A549 treated with AZD2906 at 1 μM for 4 hours (cell line): ENCODE data around the gene ALAS2. TPM values are rescaled to one million over a fixed set of nuclear protein-coding genes. Genes with fewer than 3 reads are reported as not detected.

Experiments
- total RNA-seq: library from RNA; stranded (reverse); fragments of 200-300 nt; extraction: Qiagen RNA extraction; gene quantifications from 5 replicates; pipeline ENCODE4 v1.2.3, GENCODE V29; 2022

ALAS2 gene, protein sequence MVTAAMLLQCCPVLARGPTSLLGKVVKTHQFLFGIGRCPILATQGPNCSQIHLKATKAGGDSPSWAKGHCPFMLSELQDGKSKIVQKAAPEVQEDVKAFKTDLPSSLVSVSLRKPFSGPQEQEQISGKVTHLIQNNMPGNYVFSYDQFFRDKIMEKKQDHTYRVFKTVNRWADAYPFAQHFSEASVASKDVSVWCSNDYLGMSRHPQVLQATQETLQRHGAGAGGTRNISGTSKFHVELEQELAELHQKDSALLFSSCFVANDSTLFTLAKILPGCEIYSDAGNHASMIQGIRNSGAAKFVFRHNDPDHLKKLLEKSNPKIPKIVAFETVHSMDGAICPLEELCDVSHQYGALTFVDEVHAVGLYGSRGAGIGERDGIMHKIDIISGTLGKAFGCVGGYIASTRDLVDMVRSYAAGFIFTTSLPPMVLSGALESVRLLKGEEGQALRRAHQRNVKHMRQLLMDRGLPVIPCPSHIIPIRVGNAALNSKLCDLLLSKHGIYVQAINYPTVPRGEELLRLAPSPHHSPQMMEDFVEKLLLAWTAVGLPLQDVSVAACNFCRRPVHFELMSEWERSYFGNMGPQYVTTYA
- total RNA-seq, result not detected in 5 replicates

DNA sequence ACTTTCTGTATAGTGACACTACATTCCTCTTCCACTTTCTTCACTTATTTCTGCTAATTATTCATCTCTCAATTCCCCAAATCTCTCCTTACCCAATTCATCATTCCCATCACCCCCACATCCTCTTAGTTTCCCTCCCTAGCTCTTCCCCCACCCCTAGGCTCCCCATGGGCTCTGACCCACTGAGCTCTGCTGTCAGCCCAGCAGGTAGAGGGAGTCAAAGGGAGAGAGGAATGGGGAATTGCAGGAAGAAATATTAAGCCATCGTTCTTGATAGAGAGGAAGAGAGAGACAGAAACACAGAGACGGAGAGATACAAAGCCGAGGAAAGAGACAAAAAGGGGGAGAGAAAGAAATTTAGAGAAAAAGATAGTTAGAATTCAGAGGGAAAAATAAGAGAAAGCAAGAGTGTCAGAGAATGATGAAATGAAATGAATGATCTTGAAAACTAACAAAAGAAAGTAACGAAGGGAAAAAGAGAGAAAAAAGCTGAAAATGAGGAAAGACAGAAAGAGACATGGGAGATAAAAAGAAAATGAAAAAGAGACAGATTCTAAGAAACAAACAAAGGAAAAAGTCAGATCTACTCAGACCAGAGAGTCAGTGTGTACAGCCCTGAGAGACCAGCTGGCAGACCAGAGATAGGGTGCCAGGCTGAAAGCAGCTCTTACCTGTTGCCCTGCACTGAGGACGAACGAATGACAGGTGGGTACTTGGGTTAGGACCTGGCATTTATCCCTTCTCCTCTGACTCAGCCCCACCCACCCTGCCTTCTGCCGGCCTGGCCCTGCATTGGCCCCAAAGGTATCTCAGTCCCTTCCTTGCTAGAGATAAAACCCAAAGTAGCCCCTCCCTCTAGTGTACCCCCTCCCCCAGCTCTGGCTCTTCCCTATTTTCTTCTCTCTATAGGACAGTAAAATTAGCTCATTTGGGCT, at the start of gene ALAS2:
TSS of gene ALAS2 (minus strand) at position 707 of the 935 bp plus-strand sequence. CDS start 4,977 bp downstream, outside the sequence.

DNA sequence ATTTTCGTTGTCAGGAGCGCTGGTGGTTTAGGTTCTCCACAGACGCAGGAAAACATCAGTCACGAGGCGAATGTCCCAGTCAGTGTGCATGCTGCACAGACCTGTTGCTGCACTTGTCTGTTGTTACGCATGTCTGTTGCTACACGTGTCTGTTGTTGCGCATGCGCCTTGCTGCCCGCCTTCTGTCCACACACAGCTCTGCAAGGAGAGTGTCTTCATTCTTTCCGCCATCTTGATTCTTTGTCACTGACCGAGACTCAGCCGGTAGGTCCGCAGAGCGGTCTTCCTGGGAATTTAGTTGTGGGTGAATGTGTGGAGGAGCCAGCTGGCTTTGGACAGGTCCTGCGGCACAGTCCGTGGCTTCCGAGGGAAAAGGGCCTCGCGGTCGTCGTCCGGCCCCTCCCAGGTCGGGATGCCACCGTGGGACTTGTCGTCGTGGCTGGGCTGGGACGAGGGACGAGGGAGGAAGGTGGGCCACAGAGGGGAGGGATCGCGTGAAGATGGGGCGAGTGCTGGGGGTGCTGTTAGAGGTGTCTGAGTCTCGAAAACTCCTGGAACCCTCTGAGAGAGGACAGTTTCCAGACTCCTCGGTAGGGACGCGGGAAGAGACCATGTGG, 44.2 kb upstream of the ALAS2 start, which contains the start of gene PAGE2B:
TSS of gene PAGE2B (plus strand) at position 180 of the 617 bp plus-strand sequence. CDS start 1,012 bp downstream, outside the sequence.

DNA sequence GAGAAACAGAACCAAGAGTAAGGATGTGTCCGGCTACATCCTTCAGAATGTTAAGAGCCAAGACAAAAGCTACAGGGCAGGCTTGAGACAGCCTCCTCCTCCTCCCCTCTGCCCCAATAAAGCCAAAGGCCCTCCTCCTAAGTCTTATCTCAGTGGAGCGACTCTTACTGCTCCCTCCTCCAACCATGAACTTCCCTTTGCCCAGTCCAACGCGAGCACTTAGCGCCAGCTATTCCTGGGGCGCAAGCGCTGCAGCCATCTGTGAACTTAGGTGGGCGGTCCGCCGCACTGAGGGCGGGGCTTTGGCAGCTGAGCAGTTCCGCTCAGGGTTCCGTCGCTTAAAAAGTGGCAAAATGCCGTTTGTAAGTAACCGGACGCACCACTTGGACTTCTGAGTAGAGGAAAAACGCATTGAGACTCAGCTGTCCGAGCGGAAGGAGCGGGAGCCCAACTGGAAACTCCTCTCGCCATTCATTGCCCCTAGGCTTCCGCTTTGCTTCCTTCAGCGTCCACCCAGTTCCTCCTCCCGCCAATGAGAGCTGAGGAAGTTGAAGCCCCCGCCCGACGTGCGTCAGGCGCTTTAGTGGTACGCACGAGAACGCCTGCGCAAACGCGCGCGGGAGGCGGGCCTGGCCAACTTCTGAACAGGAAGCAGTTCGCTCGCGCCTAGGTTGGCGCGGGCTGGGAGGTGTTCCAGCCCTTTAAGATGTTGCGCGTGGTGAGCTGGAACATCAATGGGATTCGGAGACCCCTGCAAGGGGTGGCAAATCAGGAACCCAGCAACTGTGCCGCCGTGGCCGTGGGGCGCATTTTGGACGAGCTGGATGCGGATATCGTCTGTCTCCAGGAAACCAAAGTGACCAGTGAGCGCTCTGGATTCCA, 30.8 kb downstream of the ALAS2 start, which contains the start of gene APEX2:
TSS of gene APEX2 (plus strand) at position 647 of the 882 bp plus-strand sequence. CDS start at position 707, 60 bp downstream.

DNA sequence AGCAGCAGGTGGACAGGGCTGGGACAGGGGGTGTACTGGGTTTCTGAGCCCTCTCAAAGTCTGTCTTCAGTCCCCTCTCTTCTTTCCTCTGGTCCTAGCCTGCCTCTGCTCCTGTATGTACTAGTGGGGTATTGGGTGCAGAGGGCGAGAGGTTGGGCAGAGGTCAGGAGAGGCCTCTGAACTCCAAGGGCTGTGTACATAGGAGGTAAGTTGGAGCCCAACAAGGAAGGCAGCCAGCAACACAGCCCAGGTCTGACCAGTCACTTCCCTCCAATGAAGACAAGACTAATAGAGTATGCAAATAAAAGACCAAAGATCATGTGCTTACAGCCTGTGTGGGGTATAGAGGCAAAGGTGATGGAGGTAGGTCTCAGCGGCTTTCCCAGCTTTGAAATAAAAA, 36.7 kb downstream of the ALAS2 start, which contains the start of gene PFKFB1:
TSS of gene PFKFB1 (minus strand) at position 90 of the 400 bp plus-strand sequence. CDS start 181 bp downstream, outside the sequence.

Other genes with a start within 250 kb of the ALAS2 start
- gene ITIH6, start 232.7 kb downstream of the ALAS2 start, total RNA-seq, result 0.02 TPM in 1 of 5 replicates, not detected in the others
- 74.4 to 87.8 TPM (median 83.2 TPM) in 5 replicates for gene MAGED2, start 223.2 kb downstream of the ALAS2 start, total RNA-seq
- gene TRO, start 110.2 kb downstream of the ALAS2 start, total RNA-seq, result 0.46 to 0.66 TPM (median 0.63 TPM) in 5 replicates
- 0.05 to 0.10 TPM (median 0.07 TPM) in 5 replicates for gene PFKFB1, start 36.8 kb downstream of the ALAS2 start, total RNA-seq
- gene APEX2, start 30.6 kb downstream of the ALAS2 start, total RNA-seq, result 27.3 to 32.4 TPM (median 30.3 TPM) in 5 replicates
- not detected in 5 replicates for gene PAGE2B, start 44.1 kb upstream of the ALAS2 start, total RNA-seq
- gene PAGE2, start 58.0 kb upstream of the ALAS2 start, total RNA-seq, result not detected in 5 replicates
- not detected in 5 replicates for gene PAGE5, start 189.4 kb upstream of the ALAS2 start, total RNA-seq
- not detected in 5 replicates for gene PAGE3, start 233.9 kb upstream of the ALAS2 start, total RNA-seq